DND-41 (cell line): ENCODE measurements around the gene BAZ1A.
"Not testable (repeated sequence)": the region's sequence is repeated elsewhere in the genome, so short reads cannot be mapped to it uniquely, and the experiment has no call there.

Experiments
- ATAC-seq: fragments of 200-7000 bp; cut with Tn5 transposase; 3 replicates; pipeline ENCODE4 v1.9.1; 2021; ENCODE audit warnings: low read depth; ENCODE audit not compliant: insufficient read depth
- DNase-seq: peaks from one replicate; pipeline ENCODE4 v3.0.0-alpha.2; 2020
- H2AFZ ChIP-seq: 2 replicates; pipeline ENCODE4 v1.6.0; 2012; ENCODE audit warnings: low read depth, low read length
- H3K27ac ChIP-seq: 2 replicates; pipeline ENCODE4 v1.5.1; 2012; ENCODE audit warnings: low read length, inconsistent platforms
- H3K27me3 ChIP-seq: fragments of 200-600 bp; sonication (generic); 2 replicates; pipeline ENCODE4 v1.6.0; 2012; ENCODE audit warnings: low read length, mild to moderate bottlenecking, inconsistent platforms; ENCODE audit not compliant: insufficient read depth, poor library complexity
- H3K36me3 ChIP-seq: 2 replicates; pipeline ENCODE4 v1.5.1; 2012; ENCODE audit warnings: low read length, inconsistent platforms; ENCODE audit not compliant: insufficient read depth
- H3K4me1 ChIP-seq: 2 replicates; pipeline ENCODE4 v1.5.1; 2012; ENCODE audit warnings: mild to moderate bottlenecking, low read length; ENCODE audit not compliant: insufficient read depth
- H3K4me2 ChIP-seq: 2 replicates; pipeline ENCODE4 v1.6.0; 2012; ENCODE audit warnings: mild to moderate bottlenecking, moderate library complexity, low read length, inconsistent platforms; ENCODE audit not compliant: insufficient read depth
- H3K4me3 ChIP-seq, 2 experiments: fragments of 200-600 bp in 1 of 2; shearing (Covaris generic) in 1 of 2; 2 replicates each; pipeline ENCODE4 v1.5.1; 2012 to 2016; ENCODE audit warnings: inconsistent platforms in 2 of 2, low read length in 2 of 2, mild to moderate bottlenecking in 2 of 2, low read depth in 1 of 2, moderate library complexity in 1 of 2
- H3K79me2 ChIP-seq: 2 replicates; pipeline ENCODE4 v1.6.0; 2012; ENCODE audit warnings: low read length, inconsistent platforms; ENCODE audit not compliant: insufficient read depth
- H3K9ac ChIP-seq: 2 replicates; pipeline ENCODE4 v1.6.0; 2012; ENCODE audit warnings: low read depth, mild to moderate bottlenecking, inconsistent platforms, low read length, moderate library complexity
- H3K9me3 ChIP-seq: 2 replicates; pipeline ENCODE4 v1.5.1; 2012; ENCODE audit warnings: low read length, moderate library complexity, mild to moderate bottlenecking, inconsistent platforms; ENCODE audit not compliant: insufficient read depth, severe bottlenecking
- H4K20me1 ChIP-seq: 2 replicates; pipeline ENCODE4 v1.6.0; 2012; ENCODE audit warnings: low read length; ENCODE audit not compliant: insufficient read depth
- CTCF ChIP-seq: IDR thresholded peaks from 2 replicates; pipeline ENCODE4 v1.5.1; 2012; ENCODE audit warnings: borderline replicate concordance, low read length, moderate library complexity, mild to moderate bottlenecking; ENCODE audit not compliant: poor library complexity, severe bottlenecking; ENCODE audit errors: extremely low read depth
- EZH2 ChIP-seq: IDR thresholded peaks from 3 replicates; pipeline ENCODE4 v1.6.1; 2012; ENCODE audit warnings: borderline replicate concordance, low read depth, mild to moderate bottlenecking, moderate library complexity, low read length, inconsistent platforms; ENCODE audit not compliant: severe bottlenecking

Gene BAZ1A

GRCh38 chr14:34817768-34818167, 57.4 kb downstream of the BAZ1A start:
- ATAC-seq: no peak
- Histone ChIP-seq H3K27ac (no peak overlapping the region), H2AFZ (no peak overlapping the region), H3K4me2 (no peak overlapping the region), H4K20me1 (peaks cover 7% of the 10 kb centered on the region; the same call in 1 of the 2 replicates), H3K9me3 (no peaks in the 10 kb centered on the region), H3K36me3 (peaks cover 49% of the 10 kb centered on the region), H3K9ac (no peak overlapping the region), H3K4me3 (no peak overlapping the region), H3K27me3 (no peaks in the 10 kb centered on the region), H3K4me1 (no peaks in the 10 kb centered on the region), H3K79me2 (peaks cover 51% of the 10 kb centered on the region)
- DNase-seq: no peak
- TF ChIP-seq CTCF: no peak
- no peak for TF ChIP-seq EZH2

- H3K36me3 ChIP-seq: peaks cover 79% of the 10 kb centered on the region
- TF ChIP-seq EZH2 (no peak), CTCF (no peak)
Observed at GRCh38 chr14:34810028-34810427, 65.1 kb downstream of the BAZ1A start.

GRCh38 chr14:34806257-34806656, 68.9 kb downstream of the BAZ1A start:
- no peaks in the 10 kb centered on the region for H3K9me3 ChIP-seq
- peaks cover 4% of the 10 kb centered on the region; the same call in 1 of the 2 replicates for H4K20me1 ChIP-seq
- DNase-seq (no peak), ATAC-seq (no peak)
- no peak overlapping the region for H3K4me2 ChIP-seq
- H2AFZ ChIP-seq: no peak overlapping the region
- no peaks in the 10 kb centered on the region for H3K27me3 ChIP-seq
- H3K4me1 ChIP-seq: no peaks in the 10 kb centered on the region
- H3K27ac ChIP-seq: no peak overlapping the region
- no peak overlapping the region for H3K9ac ChIP-seq
- peaks cover 13% of the 10 kb centered on the region for H3K79me2 ChIP-seq
- H3K36me3 ChIP-seq: peaks cover 83% of the 10 kb centered on the region
- no peak for TF ChIP-seq EZH2
- no peak for TF ChIP-seq CTCF
- no peak overlapping the region for H3K4me3 ChIP-seq

More at GRCh38 chr14:34810028-34810427, 65.1 kb downstream of the BAZ1A start:
- DNase-seq: no peak
- no peaks in the 10 kb centered on the region for H3K27me3 ChIP-seq
- no peaks in the 10 kb centered on the region for H3K9me3 ChIP-seq
- no peaks in the 10 kb centered on the region for H3K4me1 ChIP-seq
- H3K27ac ChIP-seq: no peak overlapping the region
- H3K79me2 ChIP-seq: peaks cover 32% of the 10 kb centered on the region
- no peaks in the 10 kb centered on the region; the same call in 1 of the 2 replicates for H4K20me1 ChIP-seq
- no peak overlapping the region for H3K4me2 ChIP-seq
- H3K9ac ChIP-seq: no peak overlapping the region
- no peak overlapping the region for H3K4me3 ChIP-seq
- H2AFZ ChIP-seq: no peak overlapping the region
- no peak for ATAC-seq

GRCh38 chr14:34804933-34805332, 70.2 kb downstream of the BAZ1A start:
- Histone ChIP-seq H3K4me3 (no peak overlapping the region), H3K36me3 (peaks cover 83% of the 10 kb centered on the region), H3K9me3 (no peaks in the 10 kb centered on the region), H2AFZ (no peak overlapping the region), H4K20me1 (peaks cover 4% of the 10 kb centered on the region; the same call in 1 of the 2 replicates), H3K4me1 (no peaks in the 10 kb centered on the region), H3K27ac (no peak overlapping the region), H3K79me2 (peaks cover 12% of the 10 kb centered on the region), H3K4me2 (no peak overlapping the region), H3K27me3 (no peaks in the 10 kb centered on the region), H3K9ac (no peak overlapping the region)
- no peak for ATAC-seq
- TF ChIP-seq CTCF (no peak), EZH2 (no peak)
- DNase-seq: no peak

- H3K27me3 ChIP-seq, H4K20me1 ChIP-seq, H3K4me1 ChIP-seq, ATAC-seq, H3K27ac ChIP-seq, H3K4me3 ChIP-seq, H3K4me2 ChIP-seq, DNase-seq, H3K79me2 ChIP-seq, H2AFZ ChIP-seq, H3K9ac ChIP-seq, H3K9me3 ChIP-seq: not testable (repeated sequence)
- peaks cover 84% of the 10 kb centered on the region for H3K36me3 ChIP-seq
Observed at GRCh38 chr14:34798861-34799260, 76.3 kb downstream of the BAZ1A start.
